SHP77 treated with DMSO at 0.1 percent for 48 hours (cell line): Measurements from ENCODE around the gene STARD13.

Experiments used
- DNase-seq: peaks from one replicate; lab custom pipeline; 2025; lab: John Stamatoyannopoulos, UW

Gene STARD13

GRCh38 chr13:33090755-33091414 lies 194.7 kb downstream of the STARD13 start:
- no peak for DNase-seq

- DNase-seq: no peak
These were observed 196.2 kb downstream of the STARD13 start for GRCh38 chr13:33089311-33089710.

- DNase-seq: no peak
These were observed 197.8 kb downstream of the STARD13 start for GRCh38 chr13:33087790-33088189.

- DNase-seq: no peak
These were observed 198.5 kb downstream of the STARD13 start for GRCh38 chr13:33087091-33087490.

- DNase-seq: no peak
These were observed 202.5 kb downstream of the STARD13 start for GRCh38 chr13:33083054-33083453.

GRCh38 chr13:33081666-33082065 lies 203.9 kb downstream of the STARD13 start:
- no peak for DNase-seq

GRCh38 chr13:33080972-33081590 lies 204.5 kb downstream of the STARD13 start:
- DNase-seq: no peak

- DNase-seq: no peak
These were observed 205.6 kb downstream of the STARD13 start for GRCh38 chr13:33079960-33080359.

GRCh38 chr13:33078263-33078662 lies 207.3 kb downstream of the STARD13 start:
- DNase-seq: no peak

- no peak for DNase-seq
These were observed 209.3 kb downstream of the STARD13 start for GRCh38 chr13:33076001-33076992.

GRCh38 chr13:33073338-33073737 lies 212.2 kb downstream of the STARD13 start:
- DNase-seq: no peak

GRCh38 chr13:33072759-33073158 lies 212.8 kb downstream of the STARD13 start:
- DNase-seq: no peak

- DNase-seq: no peak
These were observed 213.3 kb downstream of the STARD13 start for GRCh38 chr13:33072282-33072681.

- DNase-seq: no peak
These were observed 214.8 kb downstream of the STARD13 start for GRCh38 chr13:33070713-33071112.

GRCh38 chr13:33069365-33069764 lies 216.2 kb downstream of the STARD13 start:
- DNase-seq: no peak

- no peak for DNase-seq
These were observed 219.2 kb downstream of the STARD13 start for GRCh38 chr13:33066329-33066728.

- DNase-seq: no peak
These were observed 224.7 kb downstream of the STARD13 start for GRCh38 chr13:33060815-33061214.

GRCh38 chr13:33058776-33059327 lies 226.7 kb downstream of the STARD13 start:
- DNase-seq: no peak

- peak; percentile 15 for DNase-seq
These were observed 228.4 kb downstream of the STARD13 start for GRCh38 chr13:33057019-33057780.

GRCh38 chr13:33053397-33054066 lies 232.0 kb downstream of the STARD13 start:
- no peak for DNase-seq
